ENCODE measurements around the gene STK32B. TPM values are rescaled to one million over a fixed set of nuclear protein-coding genes. Genes with fewer than 3 reads are reported as not detected.
A peak's percentile ranks its signal among the peaks of the same experiment; 100 is the strongest.

Gene STK32B
- total and polyA plus RNA-seq, 2 of the 8 experiments (the other 6 are each of a cell fraction or from before 2014, with no cell fraction given) = 2.3 to 2.5 TPM

DNA sequence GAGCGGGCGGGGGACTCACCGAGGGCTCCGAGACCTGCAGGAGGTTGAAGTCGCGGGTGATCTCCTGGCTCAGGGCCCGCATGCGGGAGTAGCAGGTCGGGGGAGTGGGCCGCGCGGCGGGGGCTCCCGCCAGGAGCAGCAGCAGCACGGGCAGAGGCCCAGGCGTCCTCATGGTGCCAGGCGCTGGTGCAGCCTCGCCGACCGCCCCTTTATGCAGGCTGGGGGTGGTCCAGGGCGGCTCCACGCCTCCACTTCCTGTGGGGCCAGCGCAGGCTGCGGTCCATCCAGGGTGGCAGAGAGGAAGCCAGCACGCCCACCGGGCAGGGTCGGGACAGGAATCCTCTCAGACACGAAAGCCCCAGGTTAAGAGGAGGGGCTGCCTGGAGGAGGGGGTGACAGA, 32.0 kb upstream of the STK32B start, which contains the start of gene CYTL1:
Gene CYTL1 (minus strand): TSS at position 185 of the 400 bp plus-strand sequence. CDS start 13 bp downstream, at position 172.
- H3K27ac ChIP-seq (ENCODE audit: low read depth, low read length) = no peak within 1 kb of the TSS
- 14% methylated on average over 28 of the region's 28 CpGs; no CpG with 5 or more reads in 1 of the 2 experiments for WGBS, 2 experiments (ENCODE audit: extremely low coverage in 1 of 2, insufficient coverage in 1 of 2, insufficient read length in 1 of 2, insufficient replicate concordance in 2 of 2, low coverage in 1 of 2, low lambda C conversion rate in 2 of 2, missing lambda C conversion rate in 1 of 2)
- peak in 1 of 2 experiments; percentile 70 for DNase-seq (ENCODE audit: low read depth in 1 of 2, low spot score in 2 of 2)
- no peak for TF ChIP-seq HDAC2 (IDR thresholded peaks at IDR 0.05; ENCODE audit: borderline replicate concordance in 1 of 2, low read depth in 2 of 2, low read length in 2 of 2)
- TF ChIP-seq, protein P1, sequence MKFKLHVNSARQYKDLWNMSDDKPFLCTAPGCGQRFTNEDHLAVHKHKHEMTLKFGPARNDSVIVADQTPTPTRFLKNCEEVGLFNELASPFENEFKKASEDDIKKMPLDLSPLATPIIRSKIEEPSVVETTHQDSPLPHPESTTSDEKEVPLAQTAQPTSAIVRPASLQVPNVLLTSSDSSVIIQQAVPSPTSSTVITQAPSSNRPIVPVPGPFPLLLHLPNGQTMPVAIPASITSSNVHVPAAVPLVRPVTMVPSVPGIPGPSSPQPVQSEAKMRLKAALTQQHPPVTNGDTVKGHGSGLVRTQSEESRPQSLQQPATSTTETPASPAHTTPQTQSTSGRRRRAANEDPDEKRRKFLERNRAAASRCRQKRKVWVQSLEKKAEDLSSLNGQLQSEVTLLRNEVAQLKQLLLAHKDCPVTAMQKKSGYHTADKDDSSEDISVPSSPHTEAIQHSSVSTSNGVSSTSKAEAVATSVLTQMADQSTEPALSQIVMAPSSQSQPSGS (IDR thresholded peaks at IDR 0.05; ENCODE audit: low read length) = no peak
- TF ChIP-seq RAD21 (IDR thresholded peaks at IDR 0.05 in 1 of 2, conservative IDR thresholded peaks at IDR 0.05 in 1 of 2; ENCODE audit: low read depth in 2 of 2, low read length in 2 of 2) = no peak
- TF ChIP-seq CEBPB (IDR thresholded peaks at IDR 0.05; ENCODE audit: low read depth, low read length) = no peak
- TF ChIP-seq SIRT6 (IDR thresholded peaks at IDR 0.05; ENCODE audit: low read length) = no peak
- peak; percentile 57 for TF ChIP-seq KDM4A (IDR thresholded peaks at IDR 0.05; ENCODE audit: low read depth, low read length, severe bottlenecking)
- TF ChIP-seq, protein P2, sequence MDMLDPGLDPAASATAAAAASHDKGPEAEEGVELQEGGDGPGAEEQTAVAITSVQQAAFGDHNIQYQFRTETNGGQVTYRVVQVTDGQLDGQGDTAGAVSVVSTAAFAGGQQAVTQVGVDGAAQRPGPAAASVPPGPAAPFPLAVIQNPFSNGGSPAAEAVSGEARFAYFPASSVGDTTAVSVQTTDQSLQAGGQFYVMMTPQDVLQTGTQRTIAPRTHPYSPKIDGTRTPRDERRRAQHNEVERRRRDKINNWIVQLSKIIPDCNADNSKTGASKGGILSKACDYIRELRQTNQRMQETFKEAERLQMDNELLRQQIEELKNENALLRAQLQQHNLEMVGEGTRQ (IDR thresholded peaks at IDR 0.05; ENCODE audit: low read length) = no peak
- TF ChIP-seq, protein P3, sequence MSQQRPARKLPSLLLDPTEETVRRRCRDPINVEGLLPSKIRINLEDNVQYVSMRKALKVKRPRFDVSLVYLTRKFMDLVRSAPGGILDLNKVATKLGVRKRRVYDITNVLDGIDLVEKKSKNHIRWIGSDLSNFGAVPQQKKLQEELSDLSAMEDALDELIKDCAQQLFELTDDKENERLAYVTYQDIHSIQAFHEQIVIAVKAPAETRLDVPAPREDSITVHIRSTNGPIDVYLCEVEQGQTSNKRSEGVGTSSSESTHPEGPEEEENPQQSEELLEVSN (IDR thresholded peaks at IDR 0.05) = peak; percentile 38; the same call in 1 of the 2 replicates
- no peak for TF ChIP-seq NRF1 (IDR thresholded peaks at IDR 0.05; ENCODE audit: low read depth, low read length)

More for the DNA sequence above, 32.0 kb upstream of the STK32B start, which contains the start of gene CYTL1:
- Histone ChIP-seq H3K18ac (ENCODE audit: extremely low read depth, low read length) (0 out of 2 replicates have a peak within 1 kb of the TSS, but pooled peaks have one; percentile 1), H3K4me3 (ENCODE audit: extremely low read depth in 1 of 4, insufficient read depth in 2 of 4, low read depth in 3 of 4, low read length in 4 of 4) (peak within 1 kb of the TSS; percentile 21 to 60 (median 36); a peak in 7 of 8 replicates), H3K56ac (replicated peaks; ENCODE audit: insufficient read length, low read depth, low read length) (no peak within 1 kb of the TSS), H2BK15ac (ENCODE audit: low read length) (no peak within 1 kb of the TSS), H3K79me2 (ENCODE audit: control insufficient read depth in 1 of 2, insufficient read depth in 2 of 2, low read length in 2 of 2) (no peaks in the 10 kb centered on the region), H2BK120ac (replicated peaks; ENCODE audit: low read depth, low read length) (no peak within 1 kb of the TSS), H2AK5ac (ENCODE audit: low read depth, low read length) (no peak within 1 kb of the TSS), H2BK20ac (ENCODE audit: low read length) (no peak within 1 kb of the TSS), H4K5ac (ENCODE audit: insufficient read length, low read depth, low read length) (peak within 1 kb of the TSS; percentile 6), H3K14ac (ENCODE audit: insufficient read length) (no peak within 1 kb of the TSS), H2AFZ (ENCODE audit: low read length) (peak within 1 kb of the TSS; percentile 56; the same call in 1 of the 2 replicates), H3K9ac (replicated peaks in 1 of 4; ENCODE audit: extremely low read depth in 1 of 4, low read depth in 3 of 4, low read length in 3 of 4) (no peak within 1 kb of the TSS), H3K27me3 (replicated peaks in 1 of 4; ENCODE audit: control insufficient read depth in 3 of 4, extremely low read depth in 1 of 4, insufficient read depth in 3 of 4, low read length in 3 of 4) (peaks cover 0 to 3% (median 0%) of the 10 kb centered on the region in 4 experiments; a peak in 1 of 7 replicates), H2BK5ac (ENCODE audit: low read depth, low read length) (peak within 1 kb of the TSS; percentile 17; the same call in 1 of the 2 replicates), H3K79me1 (ENCODE audit: low read depth, low read length) (no peaks in the 10 kb centered on the region), H3K36me3 (ENCODE audit: control insufficient read depth in 2 of 4, insufficient read depth in 4 of 4, low read length in 3 of 4) (no peaks in the 10 kb centered on the region), H2BK12ac (ENCODE audit: low read depth, low read length) (peak within 1 kb of the TSS; percentile 45; the same call in 1 of the 2 replicates), H3K23me2 (ENCODE audit: low read depth, low read length) (no peaks in the 10 kb centered on the region; the same call in none of the 2 replicates), H3K4me2 (ENCODE audit: insufficient read depth in 1 of 2, low read depth in 2 of 2, low read length in 2 of 2) (peak within 1 kb of the TSS; percentile 64), H3K4ac (replicated peaks; ENCODE audit: insufficient read length, low read depth, low read length) (no peak within 1 kb of the TSS), H4K20me1 (replicated peaks in 1 of 2; ENCODE audit: control insufficient read depth in 1 of 2, insufficient read depth in 2 of 2, low read length in 2 of 2) (no peaks in the 10 kb centered on the region), H3K9me3 (ENCODE audit: insufficient read depth in 2 of 2, low read depth in 1 of 2, low read length in 1 of 2) (no peaks in the 10 kb centered on the region), H3K23ac (ENCODE audit: insufficient read length) (no peak within 1 kb of the TSS), H3K4me1 (replicated peaks in 1 of 4; ENCODE audit: control insufficient read depth in 3 of 4, insufficient read depth in 4 of 4, low read length in 3 of 4) (peaks cover 0 to 7% (median 2%) of the 10 kb centered on the region in 4 experiments; a peak in 3 of 7 replicates), H4K91ac (replicated peaks; ENCODE audit: insufficient read length, low read length) (peak within 1 kb of the TSS; percentile 36), H4K8ac (ENCODE audit: extremely low read depth, insufficient read depth, low read length) (peak within 1 kb of the TSS; percentile 63)
- CTCF ChIA-PET (ENCODE audit: partially characterized antibody) = interaction anchor here (0.6 to 1.6 kb wide), 3 partner anchors 15 to 91 kb away, joined by 3 to 7 read pairs (median 4); no protein-coding TSS in a partner anchor
- POLR2A ChIA-PET (ENCODE audit: partially characterized antibody) = no interaction called here
- no peak for FAIRE-seq

Measured in H1 (cell line).